Right hindlimb (tissue), 1 donor: ENCODE data around the gene RNPEPL1.
"Not testable (repeated sequence)": the region's sequence is repeated elsewhere in the genome, so short reads cannot be mapped to it uniquely, and the experiment has no call there.

Source experiments
- DNase-seq: peaks from one replicate; pipeline ENCODE4 v3.0.0-alpha.2; 2018

The RNPEPL1 gene

GRCh38 chr2:240567872-240568677, at the start of gene RNPEPL1:
Gene RNPEPL1 (plus strand): TSS chr2:240568484. CDS start chr2:240568587, 103 bp downstream.
- peak; percentile 45 for DNase-seq

- no peak for DNase-seq
These were observed 49.3 kb upstream of the RNPEPL1 start for GRCh38 chr2:240518981-240519380.

GRCh38 chr2:240519396-240520129, 48.7 kb upstream of the RNPEPL1 start:
- DNase-seq, result peak; percentile 43

GRCh38 chr2:240520130-240520973, 47.9 kb upstream of the RNPEPL1 start:
- DNase-seq, result no peak

GRCh38 chr2:240520974-240521350, 47.3 kb upstream of the RNPEPL1 start:
- DNase-seq, result no peak

GRCh38 chr2:240521885-240522284, 46.4 kb upstream of the RNPEPL1 start:
- DNase-seq, result not testable (repeated sequence)

- no peak for DNase-seq
These were observed 45.9 kb upstream of the RNPEPL1 start for GRCh38 chr2:240522406-240522805.

- DNase-seq, result no peak
These were observed 44.6 kb upstream of the RNPEPL1 start for GRCh38 chr2:240523451-240524281.

- DNase-seq, result no peak
These were observed 43.1 kb upstream of the RNPEPL1 start for GRCh38 chr2:240524963-240525718.

- DNase-seq, result no peak
These were observed 42.5 kb upstream of the RNPEPL1 start for GRCh38 chr2:240525802-240526201.

GRCh38 chr2:240526521-240526920, 41.8 kb upstream of the RNPEPL1 start:
- DNase-seq, result no peak

- no peak for DNase-seq
These were observed 41.0 kb upstream of the RNPEPL1 start for GRCh38 chr2:240527153-240527750.

- no peak for DNase-seq
These were observed 39.8 kb upstream of the RNPEPL1 start for GRCh38 chr2:240528406-240529040.

- no peak for DNase-seq
These were observed 38.8 kb upstream of the RNPEPL1 start for GRCh38 chr2:240529344-240529999.

- DNase-seq, result no peak
These were observed 38.1 kb upstream of the RNPEPL1 start for GRCh38 chr2:240530181-240530580.

- no peak for DNase-seq
These were observed 37.2 kb upstream of the RNPEPL1 start for GRCh38 chr2:240531038-240531437.

- no peak for DNase-seq
These were observed 36.1 kb upstream of the RNPEPL1 start for GRCh38 chr2:240532031-240532775.

- DNase-seq, result no peak
These were observed 30.1 kb upstream of the RNPEPL1 start for GRCh38 chr2:240538031-240538780.
